ENCODE measurements around the gene PPP1R9A.

The PPP1R9A gene

DNA sequence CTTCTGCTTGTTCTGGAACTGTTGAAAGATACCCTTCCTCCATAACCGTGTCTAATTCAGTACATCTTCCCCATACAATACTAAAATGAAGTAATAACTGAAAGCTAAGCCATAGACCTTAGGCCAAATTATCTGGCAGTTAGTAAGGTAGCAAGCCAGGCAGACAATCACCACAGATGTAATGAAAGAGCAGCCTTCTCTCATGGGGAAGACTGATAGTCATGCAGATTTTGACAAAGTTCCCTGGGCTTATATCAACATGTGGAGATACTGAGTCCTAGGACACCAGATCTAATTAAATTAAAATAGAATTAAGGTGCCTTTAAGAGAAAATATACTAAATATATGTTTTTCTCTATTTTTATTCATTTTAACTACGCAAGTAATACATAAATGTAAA, 355.5 kb downstream of the PPP1R9A start:
- Histone ChIP-seq H3K4me3 (ENCODE audit: low read depth, low read length) (no peak overlapping the region), H3K9ac (ENCODE audit: low read depth, low read length) (no peak overlapping the region), H3K36me3 (ENCODE audit: control insufficient read depth, insufficient read depth, low read length) (no peaks in the 10 kb centered on the region), H3K9me3 (ENCODE audit: control insufficient read depth, insufficient read depth, low read length) (no peaks in the 10 kb centered on the region), H3K4me1 (ENCODE audit: control insufficient read depth, insufficient read depth, low read length) (peaks cover 16% of the 10 kb centered on the region), H3K27ac (ENCODE audit: low read depth, low read length) (no peak overlapping the region), H3K27me3 (ENCODE audit: control insufficient read depth, insufficient read depth, low read length) (no peaks in the 10 kb centered on the region)

DNA sequence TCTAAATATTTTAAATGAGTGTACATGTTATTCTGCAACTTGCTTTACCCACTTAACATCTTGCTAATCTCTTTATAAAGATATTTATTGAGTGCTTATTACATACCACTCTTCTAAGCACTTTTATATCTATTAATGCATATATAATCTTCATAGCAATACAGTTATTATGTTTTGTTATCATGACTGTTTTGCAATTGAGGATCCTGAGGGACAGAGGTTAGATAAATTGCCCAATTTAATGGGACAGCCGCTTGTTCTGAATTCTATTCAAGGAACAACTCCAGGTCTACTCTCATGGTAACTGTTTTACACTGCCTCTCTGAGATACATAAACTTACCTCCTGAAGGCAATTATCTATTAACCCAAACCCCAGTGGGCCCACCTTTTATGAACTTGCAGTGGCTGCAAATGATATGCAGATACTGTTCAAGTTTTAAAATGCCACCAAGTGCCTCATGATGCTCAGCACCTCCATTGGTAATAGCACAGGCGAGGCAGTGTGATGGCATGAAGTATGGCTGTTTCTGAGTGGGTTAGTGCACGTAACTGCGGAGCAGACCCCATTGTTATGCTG, 356.5 kb downstream of the PPP1R9A start:
- Histone ChIP-seq H3K9me3 (ENCODE audit: control insufficient read depth, insufficient read depth, low read length) (no peaks in the 10 kb centered on the region), H3K27me3 (ENCODE audit: control insufficient read depth, insufficient read depth, low read length) (no peaks in the 10 kb centered on the region), H3K27ac (ENCODE audit: low read depth, low read length) (no peak overlapping the region), H3K4me3 (ENCODE audit: low read depth, low read length) (no peak overlapping the region), H3K9ac (ENCODE audit: low read depth, low read length) (no peak overlapping the region), H3K36me3 (ENCODE audit: control insufficient read depth, insufficient read depth, low read length) (no peaks in the 10 kb centered on the region), H3K4me1 (ENCODE audit: control insufficient read depth, insufficient read depth, low read length) (peaks cover 17% of the 10 kb centered on the region)

DNA sequence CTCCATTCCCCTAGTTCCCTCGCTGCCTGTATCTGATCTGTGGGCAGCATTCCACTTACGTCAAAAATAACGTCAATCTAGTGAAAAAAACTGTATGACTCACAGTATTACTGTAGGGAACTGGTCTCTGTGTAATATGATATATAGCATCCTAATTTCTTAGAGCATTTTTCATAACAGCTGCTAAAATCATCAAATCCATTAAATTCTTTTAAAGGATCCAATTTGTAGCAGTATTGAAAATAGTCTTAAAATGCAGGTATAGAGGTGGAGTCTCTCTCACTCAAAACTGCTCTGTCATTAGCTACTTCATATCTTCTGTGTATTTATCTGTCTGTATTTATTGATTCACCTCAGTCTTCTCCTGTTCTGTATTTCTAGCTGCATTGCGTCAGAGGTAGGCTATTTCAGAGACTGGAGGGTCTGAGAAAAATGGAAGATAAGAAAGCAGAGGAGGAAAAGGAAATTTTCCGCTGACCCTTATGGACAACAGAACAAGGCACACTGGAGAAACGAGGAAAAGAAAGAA, 357.0 kb downstream of the PPP1R9A start:
- H3K27ac ChIP-seq (ENCODE audit: low read depth, low read length): no peak overlapping the region
- H3K9me3 ChIP-seq (ENCODE audit: control insufficient read depth, insufficient read depth, low read length): no peaks in the 10 kb centered on the region
- no peak overlapping the region for H3K9ac ChIP-seq (ENCODE audit: low read depth, low read length)
- no peak overlapping the region for H3K4me3 ChIP-seq (ENCODE audit: low read depth, low read length)
- no peaks in the 10 kb centered on the region for H3K27me3 ChIP-seq (ENCODE audit: control insufficient read depth, insufficient read depth, low read length)
- H3K4me1 ChIP-seq (ENCODE audit: control insufficient read depth, insufficient read depth, low read length): peaks cover 17% of the 10 kb centered on the region
- no peaks in the 10 kb centered on the region; the same call in 1 of the 2 replicates for H3K36me3 ChIP-seq (ENCODE audit: control insufficient read depth, insufficient read depth, low read length)

DNA sequence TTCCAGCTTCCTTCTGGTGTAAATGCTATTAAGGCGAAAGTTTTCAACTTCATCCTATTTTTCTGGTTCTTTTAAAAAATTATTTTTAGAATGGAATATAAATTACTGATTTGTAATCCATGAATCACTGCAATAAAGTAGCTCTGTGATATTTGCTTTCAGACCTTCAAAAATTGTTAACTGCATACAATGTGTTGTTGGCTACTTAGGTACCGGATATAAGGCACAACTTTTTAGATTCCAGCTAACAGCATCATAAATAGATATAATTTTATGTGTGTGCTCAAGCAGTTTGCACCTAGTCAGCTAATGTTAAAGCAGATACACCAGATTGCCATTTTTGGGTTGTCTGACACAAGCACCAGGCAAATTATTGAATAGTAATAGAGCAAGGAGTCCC, 358.2 kb downstream of the PPP1R9A start:
- Histone ChIP-seq H3K27ac (ENCODE audit: low read depth, low read length) (no peak overlapping the region), H3K36me3 (ENCODE audit: control insufficient read depth, insufficient read depth, low read length) (no peaks in the 10 kb centered on the region; the same call in 1 of the 2 replicates), H3K4me1 (ENCODE audit: control insufficient read depth, insufficient read depth, low read length) (peaks cover 17% of the 10 kb centered on the region), H3K9ac (ENCODE audit: low read depth, low read length) (no peak overlapping the region), H3K27me3 (ENCODE audit: control insufficient read depth, insufficient read depth, low read length) (no peaks in the 10 kb centered on the region), H3K9me3 (ENCODE audit: control insufficient read depth, insufficient read depth, low read length) (no peaks in the 10 kb centered on the region), H3K4me3 (ENCODE audit: low read depth, low read length) (no peak overlapping the region)

DNA sequence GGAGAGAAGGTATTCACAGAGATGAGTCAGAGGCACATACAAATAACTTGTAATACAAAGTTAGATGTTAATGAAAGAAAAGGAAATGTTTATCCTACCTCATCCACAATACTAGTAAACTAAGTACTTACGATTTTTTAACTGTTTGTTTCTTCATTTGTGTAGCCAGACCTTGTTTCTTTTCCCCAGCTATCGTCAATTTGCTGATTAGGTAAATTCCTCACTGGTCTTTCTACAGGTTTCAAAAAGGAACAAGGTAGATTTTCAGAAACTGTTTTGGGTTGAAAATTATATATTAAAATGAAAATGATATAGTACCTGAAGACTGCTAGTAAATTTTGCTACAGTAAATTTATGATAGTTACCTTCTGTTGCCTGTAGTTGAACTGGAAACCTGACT, 360.4 kb downstream of the PPP1R9A start:
- no peaks in the 10 kb centered on the region for H3K9me3 ChIP-seq (ENCODE audit: control insufficient read depth, insufficient read depth, low read length)
- no peaks in the 10 kb centered on the region; the same call in 1 of the 2 replicates for H3K36me3 ChIP-seq (ENCODE audit: control insufficient read depth, insufficient read depth, low read length)
- no peak overlapping the region for H3K4me3 ChIP-seq (ENCODE audit: low read depth, low read length)
- no peaks in the 10 kb centered on the region for H3K27me3 ChIP-seq (ENCODE audit: control insufficient read depth, insufficient read depth, low read length)
- no peak overlapping the region for H3K27ac ChIP-seq (ENCODE audit: low read depth, low read length)
- H3K9ac ChIP-seq (ENCODE audit: low read depth, low read length): no peak overlapping the region
- peaks cover 10% of the 10 kb centered on the region for H3K4me1 ChIP-seq (ENCODE audit: control insufficient read depth, insufficient read depth, low read length)

DNA sequence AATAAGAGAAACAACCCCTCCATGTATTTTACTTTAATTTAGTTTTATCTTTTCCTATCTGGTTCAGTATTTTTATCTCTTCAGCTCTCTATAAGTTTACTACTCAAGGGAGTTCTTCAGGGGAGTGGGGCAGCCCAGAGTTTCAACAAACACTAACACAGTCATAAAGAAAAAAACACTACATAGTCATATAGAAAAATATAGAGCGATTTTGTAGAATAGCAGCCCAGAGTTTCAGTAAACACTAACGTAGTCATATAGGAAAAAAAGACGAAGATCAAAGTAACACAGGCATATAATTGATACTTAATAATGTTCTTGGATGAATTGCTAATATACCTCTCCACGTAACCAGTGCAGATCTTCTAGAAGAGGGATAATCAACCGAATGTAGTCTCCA, 362.2 kb downstream of the PPP1R9A start:
- Histone ChIP-seq H3K4me1 (ENCODE audit: control insufficient read depth, insufficient read depth, low read length) (peaks cover 9% of the 10 kb centered on the region; the same call in 1 of the 2 replicates), H3K9ac (ENCODE audit: low read depth, low read length) (no peak overlapping the region), H3K36me3 (ENCODE audit: control insufficient read depth, insufficient read depth, low read length) (peaks cover 4% of the 10 kb centered on the region), H3K4me3 (ENCODE audit: low read depth, low read length) (no peak overlapping the region), H3K27me3 (ENCODE audit: control insufficient read depth, insufficient read depth, low read length) (no peaks in the 10 kb centered on the region), H3K9me3 (ENCODE audit: control insufficient read depth, insufficient read depth, low read length) (no peaks in the 10 kb centered on the region), H3K27ac (ENCODE audit: low read depth, low read length) (no peak overlapping the region)

DNA sequence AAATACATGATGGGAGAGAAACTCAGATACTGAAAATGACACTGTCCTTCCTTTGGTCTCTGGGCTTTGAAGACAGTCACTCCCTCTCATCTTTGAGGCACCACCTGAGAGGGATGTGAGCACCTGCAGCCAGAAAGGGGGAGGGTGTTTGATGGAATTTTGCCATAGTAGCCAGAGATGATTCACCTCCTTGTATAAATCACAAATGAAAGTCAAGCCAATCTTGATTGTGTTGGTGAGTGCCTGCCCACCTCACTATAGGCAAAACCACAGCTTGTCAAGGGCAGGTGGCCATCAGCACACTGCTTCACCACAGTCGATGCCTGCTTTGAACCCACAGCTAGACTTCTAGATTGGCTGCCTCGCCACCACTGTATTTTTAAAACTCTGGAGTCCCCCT, 368.7 kb downstream of the PPP1R9A start:
- Histone ChIP-seq H3K36me3 (ENCODE audit: control insufficient read depth, insufficient read depth, low read length) (peaks cover 4% of the 10 kb centered on the region; the same call in 1 of the 2 replicates), H3K27me3 (ENCODE audit: control insufficient read depth, insufficient read depth, low read length) (no peaks in the 10 kb centered on the region), H3K9ac (ENCODE audit: low read depth, low read length) (no peak overlapping the region), H3K4me3 (ENCODE audit: low read depth, low read length) (no peak overlapping the region), H3K9me3 (ENCODE audit: control insufficient read depth, insufficient read depth, low read length) (no peaks in the 10 kb centered on the region), H3K4me1 (ENCODE audit: control insufficient read depth, insufficient read depth, low read length) (no peaks in the 10 kb centered on the region), H3K27ac (ENCODE audit: low read depth, low read length) (no peak overlapping the region)

DNA sequence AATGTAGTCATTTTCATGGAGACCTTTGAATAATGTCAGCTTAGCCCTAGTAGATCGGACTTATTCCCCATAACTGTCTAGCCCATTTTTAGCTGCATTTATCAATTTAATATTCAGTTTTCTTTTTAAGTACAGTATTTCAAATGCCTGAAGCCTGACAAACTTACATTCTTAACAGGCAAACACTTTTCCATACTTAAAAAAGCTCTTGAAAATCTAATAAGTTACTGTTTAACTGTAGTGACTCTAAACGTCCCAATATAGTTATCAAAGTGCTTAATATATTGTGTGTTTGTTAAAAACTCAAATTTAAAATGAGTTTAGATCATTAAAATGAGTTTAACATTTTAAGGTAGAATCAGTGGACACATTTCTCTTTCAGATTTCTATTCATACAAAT, 372.0 kb downstream of the PPP1R9A start:
- Histone ChIP-seq H3K27me3 (ENCODE audit: control insufficient read depth, insufficient read depth, low read length) (no peaks in the 10 kb centered on the region), H3K4me1 (ENCODE audit: control insufficient read depth, insufficient read depth, low read length) (no peaks in the 10 kb centered on the region), H3K4me3 (ENCODE audit: low read depth, low read length) (no peak overlapping the region), H3K27ac (ENCODE audit: low read depth, low read length) (no peak overlapping the region), H3K9ac (ENCODE audit: low read depth, low read length) (no peak overlapping the region), H3K36me3 (ENCODE audit: control insufficient read depth, insufficient read depth, low read length) (no peaks in the 10 kb centered on the region), H3K9me3 (ENCODE audit: control insufficient read depth, insufficient read depth, low read length) (no peaks in the 10 kb centered on the region)

DNA sequence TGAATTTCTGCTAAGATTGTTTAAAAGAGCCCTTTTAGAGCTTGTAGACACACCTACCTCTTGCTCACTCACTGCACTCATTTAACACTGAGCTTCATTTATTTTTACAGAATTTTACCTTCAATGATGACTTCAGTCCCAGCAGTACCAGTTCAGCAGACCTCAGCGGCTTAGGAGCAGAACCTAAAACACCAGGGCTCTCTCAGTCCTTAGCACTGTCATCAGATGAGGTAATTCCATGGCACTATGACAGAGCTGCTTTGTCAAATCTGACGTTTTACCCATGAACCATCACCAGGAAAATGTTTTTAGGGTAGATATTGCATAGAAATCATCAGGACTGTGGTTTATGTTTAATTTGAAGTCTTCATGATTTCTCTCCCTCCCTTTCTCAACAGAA, 378.7 kb downstream of the PPP1R9A start:
- no peak overlapping the region for H3K27ac ChIP-seq (ENCODE audit: low read depth, low read length)
- H3K4me3 ChIP-seq (ENCODE audit: low read depth, low read length): no peak overlapping the region
- H3K27me3 ChIP-seq (ENCODE audit: control insufficient read depth, insufficient read depth, low read length): no peaks in the 10 kb centered on the region
- no peak overlapping the region for H3K9ac ChIP-seq (ENCODE audit: low read depth, low read length)
- peaks cover 5% of the 10 kb centered on the region; the same call in 1 of the 2 replicates for H3K4me1 ChIP-seq (ENCODE audit: control insufficient read depth, insufficient read depth, low read length)
- peaks cover 11% of the 10 kb centered on the region for H3K36me3 ChIP-seq (ENCODE audit: control insufficient read depth, insufficient read depth, low read length)
- no peaks in the 10 kb centered on the region for H3K9me3 ChIP-seq (ENCODE audit: control insufficient read depth, insufficient read depth, low read length)

DNA sequence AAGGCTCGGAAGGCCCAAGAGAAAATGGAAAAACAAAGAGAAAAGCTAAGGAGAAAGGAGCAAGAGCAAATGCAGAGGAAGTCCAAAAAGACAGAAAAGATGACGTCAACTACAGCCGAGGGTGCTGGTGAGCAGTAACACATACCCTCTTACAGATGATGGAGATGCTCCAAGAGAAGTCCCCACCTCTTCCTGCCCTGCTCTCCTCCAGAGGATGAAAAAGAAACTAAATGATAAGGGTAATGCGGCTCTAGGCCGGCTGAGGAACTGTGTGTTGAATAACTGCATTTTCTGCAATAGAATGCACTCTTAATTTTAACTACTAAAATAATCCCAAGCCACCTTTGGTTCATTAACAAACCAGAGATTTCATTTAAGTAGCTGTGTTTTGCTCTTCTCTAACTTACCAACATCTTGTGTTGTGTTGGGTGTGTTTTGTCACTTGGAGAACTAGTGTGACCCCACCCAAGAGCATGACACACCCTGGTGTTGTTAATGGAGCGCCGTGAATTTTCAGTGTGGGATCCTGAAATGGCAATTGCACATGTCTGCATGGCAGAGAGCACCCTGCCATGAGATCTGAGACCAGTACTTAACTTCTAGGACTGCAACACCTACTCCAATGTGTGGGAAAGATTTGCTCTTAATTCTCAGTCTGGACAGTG, 382.9 kb downstream of the PPP1R9A start:
- H3K9me3 ChIP-seq (ENCODE audit: control insufficient read depth, insufficient read depth, low read length): no peaks in the 10 kb centered on the region
- H3K36me3 ChIP-seq (ENCODE audit: control insufficient read depth, insufficient read depth, low read length): peaks cover 11% of the 10 kb centered on the region
- H3K27ac ChIP-seq (ENCODE audit: low read depth, low read length): no peak overlapping the region
- H3K27me3 ChIP-seq (ENCODE audit: control insufficient read depth, insufficient read depth, low read length): no peaks in the 10 kb centered on the region
- no peak overlapping the region for H3K4me3 ChIP-seq (ENCODE audit: low read depth, low read length)
- no peak overlapping the region for H3K9ac ChIP-seq (ENCODE audit: low read depth, low read length)
- peaks cover 5% of the 10 kb centered on the region; the same call in 1 of the 2 replicates for H3K4me1 ChIP-seq (ENCODE audit: control insufficient read depth, insufficient read depth, low read length)

DNA sequence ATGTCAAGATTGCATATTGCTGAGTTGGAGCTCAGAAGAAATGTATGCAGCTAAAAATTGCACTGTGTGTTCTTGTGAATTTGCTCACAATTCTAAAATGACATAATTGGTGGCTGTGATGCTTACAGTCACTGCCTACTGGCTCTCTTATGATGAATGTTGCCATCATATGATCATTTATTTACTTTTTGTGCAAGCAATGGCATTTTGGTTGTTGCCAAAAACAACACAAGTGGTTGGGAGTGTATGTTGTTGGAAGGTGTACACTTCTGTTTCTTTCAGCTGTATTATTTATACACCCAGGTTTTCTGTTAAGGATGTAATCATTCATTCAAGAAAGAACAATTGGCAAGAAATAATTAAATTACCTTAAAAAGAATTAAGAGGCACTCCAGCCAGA, 388.0 kb downstream of the PPP1R9A start:
- Histone ChIP-seq H3K4me3 (ENCODE audit: low read depth, low read length) (no peak overlapping the region), H3K36me3 (ENCODE audit: control insufficient read depth, insufficient read depth, low read length) (peaks cover 6% of the 10 kb centered on the region; the same call in 1 of the 2 replicates), H3K9ac (ENCODE audit: low read depth, low read length) (no peak overlapping the region), H3K9me3 (ENCODE audit: control insufficient read depth, insufficient read depth, low read length) (no peaks in the 10 kb centered on the region), H3K4me1 (ENCODE audit: control insufficient read depth, insufficient read depth, low read length) (no peaks in the 10 kb centered on the region), H3K27me3 (ENCODE audit: control insufficient read depth, insufficient read depth, low read length) (no peaks in the 10 kb centered on the region), H3K27ac (ENCODE audit: low read depth, low read length) (no peak overlapping the region)

Measured in HUES48 (cell line).